Activated T-cell treated with anti-CD3 and anti-CD28 coated beads for 1 hour (primary cell): Measurements from ENCODE around the gene PRR14.
A peak's percentile ranks its signal among the peaks of the same experiment; 100 is the strongest.

ENCODE experiments used
- DNase-seq: peaks from one replicate; pipeline ENCODE4 v3.0.0-alpha.2; 2020; ENCODE audit warnings: low read depth

PRR14 gene

GRCh38 chr16:30659507-30660423, 9.0 kb downstream of the PRR14 start:
- peak; percentile 26 for DNase-seq

GRCh38 chr16:30660424-30661261, 9.9 kb downstream of the PRR14 start:
- DNase-seq = peak; percentile 57

DNA sequence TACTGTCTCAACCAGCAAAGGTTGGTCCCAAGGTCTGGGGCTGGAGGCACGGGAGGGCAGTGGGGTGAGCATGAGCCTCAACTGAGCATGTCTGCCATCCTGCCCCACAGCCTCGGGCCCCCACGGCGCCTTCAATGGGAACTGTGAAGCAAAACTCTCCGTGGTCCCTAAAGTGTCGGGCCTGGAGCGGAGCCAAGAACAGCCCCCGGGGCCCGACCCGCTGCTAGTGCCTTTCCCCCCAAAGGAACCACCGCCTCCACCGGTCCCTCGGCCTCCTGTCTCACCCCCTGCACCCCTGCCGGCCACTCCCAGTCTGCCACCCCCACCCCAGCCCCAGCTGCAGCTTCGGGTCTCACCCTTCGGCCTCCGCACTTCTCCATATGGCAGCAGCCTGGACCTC, 11.7 kb downstream of the PRR14 start:
- no peak for DNase-seq

DNA sequence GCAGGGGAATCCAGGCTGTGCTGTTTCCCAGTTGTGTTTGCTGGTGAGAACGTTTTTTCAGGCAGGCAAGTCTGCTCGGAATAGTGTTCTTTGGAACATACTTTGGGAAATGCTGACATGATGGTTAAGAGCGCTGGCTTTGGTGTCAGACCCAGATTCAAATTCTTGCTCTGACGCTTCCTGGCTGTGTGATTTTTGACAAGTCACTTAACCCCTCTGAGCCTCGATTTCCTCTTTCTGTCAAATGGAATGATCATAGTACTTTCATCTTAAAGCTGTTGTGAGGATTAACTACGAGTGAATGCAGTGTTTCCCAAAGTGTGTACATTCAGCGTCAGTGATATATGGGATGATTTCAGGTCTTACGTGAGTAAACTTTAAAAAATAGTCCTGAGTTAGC, 12.3 kb downstream of the PRR14 start:
- no peak for DNase-seq

GRCh38 chr16:30663820-30664219, 13.1 kb downstream of the PRR14 start:
- DNase-seq = no peak

DNA sequence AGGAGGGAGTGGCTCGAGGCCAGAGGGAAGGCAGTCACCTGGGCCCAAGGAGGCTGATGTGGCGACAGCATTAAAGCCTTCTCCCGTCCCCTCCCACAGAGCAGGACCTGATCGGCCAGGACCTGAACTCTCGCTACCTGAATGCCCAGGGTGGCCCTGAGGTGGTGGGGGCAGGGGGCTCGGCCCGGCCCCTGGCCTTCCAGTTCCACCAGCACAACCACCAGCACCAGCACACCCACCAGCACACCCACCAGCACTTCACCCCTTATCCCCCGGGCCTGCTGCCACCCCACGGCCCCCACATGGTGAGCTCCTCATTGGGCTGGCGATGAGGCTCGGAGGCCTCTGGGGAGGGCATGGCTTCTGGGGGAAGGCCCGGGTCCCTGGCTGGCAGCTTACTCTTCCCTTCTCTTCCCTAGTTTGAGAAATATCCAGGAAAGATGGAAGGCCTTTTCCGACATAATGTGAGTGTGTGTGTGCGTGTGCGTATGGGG, 13.9 kb downstream of the PRR14 start:
- DNase-seq = no peak

DNA sequence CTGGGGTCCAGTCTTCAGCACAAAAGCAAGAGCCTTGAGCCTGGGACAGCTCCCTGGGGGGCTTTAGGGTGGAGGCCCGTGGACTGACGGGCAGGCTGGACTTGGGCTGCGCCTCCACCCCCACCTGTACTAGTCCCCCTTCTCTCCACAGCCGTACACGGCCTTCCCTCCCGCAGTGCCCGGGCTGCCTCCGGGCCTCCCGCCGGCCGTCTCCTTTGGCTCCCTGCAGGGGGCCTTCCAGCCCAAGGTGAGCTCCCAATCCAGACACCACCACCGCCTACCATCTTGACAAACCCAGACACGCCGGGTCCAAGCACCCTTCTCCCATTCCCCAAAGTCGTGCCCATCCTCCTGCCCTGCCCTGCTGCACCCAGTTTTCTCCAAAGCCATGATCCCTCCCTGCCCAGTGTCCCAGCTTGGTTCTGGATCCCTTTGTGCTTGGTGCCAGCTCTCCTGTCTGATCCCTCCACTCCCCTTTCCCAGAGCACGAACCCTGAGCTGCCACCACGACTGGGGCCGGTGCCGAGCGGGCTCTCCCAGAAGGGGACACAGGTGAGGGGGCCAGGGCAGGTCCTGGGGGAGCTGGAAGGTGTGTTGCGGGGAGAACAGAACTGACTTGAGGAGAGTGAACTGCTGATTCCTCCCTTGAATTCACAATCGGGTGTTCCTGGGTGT, 14.5 kb downstream of the PRR14 start:
- no peak for DNase-seq

- no peak for DNase-seq
Observed at GRCh38 chr16:30665830-30666190, 15.1 kb downstream of the PRR14 start.

GRCh38 chr16:30666681-30667080, 15.9 kb downstream of the PRR14 start:
- DNase-seq = no peak

GRCh38 chr16:30667361-30667905, 16.7 kb downstream of the PRR14 start:
- DNase-seq = no peak

DNA sequence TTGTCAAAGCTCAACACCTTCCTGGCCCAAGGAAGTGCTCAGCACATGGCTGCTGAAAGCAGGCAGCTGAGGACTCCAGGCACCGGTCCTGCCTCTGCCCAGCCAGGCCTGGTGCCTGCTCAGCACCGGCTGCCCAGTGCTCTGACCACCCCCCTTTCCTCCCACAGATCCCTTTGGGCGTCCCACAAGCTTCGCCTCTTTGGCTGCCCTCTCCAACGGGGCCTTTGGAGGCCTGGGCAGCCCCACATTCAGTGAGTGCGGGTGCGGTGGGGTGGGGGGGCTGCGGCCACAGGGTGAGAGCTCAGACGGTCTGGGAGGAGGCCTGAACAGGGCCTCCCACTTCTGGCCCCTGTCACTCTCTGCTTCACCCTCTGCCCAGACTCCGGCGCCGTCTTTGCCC, 17.6 kb downstream of the PRR14 start:
- DNase-seq = no peak

DNA sequence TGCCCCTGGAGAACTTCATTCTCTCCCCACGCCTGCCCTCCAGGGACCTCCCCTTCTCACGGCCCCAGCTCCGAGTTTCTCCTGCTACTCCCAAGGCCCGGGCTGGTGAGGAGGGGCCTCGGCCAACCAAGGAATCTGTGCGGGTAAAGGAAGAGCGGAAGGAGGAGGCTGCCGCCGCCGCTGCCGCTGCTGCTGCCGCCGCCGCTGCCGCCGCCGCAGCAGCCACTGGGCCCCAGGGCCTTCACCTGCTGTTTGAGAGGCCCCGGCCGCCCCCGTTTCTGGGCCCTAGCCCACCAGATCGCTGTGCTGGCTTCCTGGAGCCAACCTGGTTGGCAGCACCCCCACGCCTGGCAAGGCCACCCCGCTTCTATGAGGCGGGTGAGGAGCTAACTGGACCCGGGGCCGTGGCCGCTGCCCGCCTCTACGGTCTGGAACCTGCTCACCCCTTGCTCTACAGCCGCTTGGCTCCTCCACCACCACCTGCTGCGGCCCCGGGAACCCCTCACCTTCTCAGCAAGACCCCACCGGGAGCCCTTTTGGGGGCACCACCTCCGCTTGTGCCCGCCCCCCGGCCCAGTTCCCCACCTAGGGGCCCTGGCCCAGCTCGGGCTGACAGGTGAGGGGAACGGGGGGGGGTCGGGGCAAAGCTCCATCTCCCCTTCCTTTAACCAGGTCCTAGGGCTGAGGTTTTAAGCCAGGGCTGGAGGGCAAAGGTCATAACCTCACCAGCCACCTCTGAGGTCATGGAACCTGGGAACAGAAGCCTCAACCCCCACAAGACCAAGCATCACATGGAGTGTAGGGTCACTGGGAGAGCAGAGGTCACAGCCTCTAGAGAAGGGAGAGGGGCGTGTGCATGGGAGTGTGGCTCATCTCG, 18.5 kb downstream of the PRR14 start:
- no peak for DNase-seq

- no peak for DNase-seq
Observed at GRCh38 chr16:30669903-30670824, 19.4 kb downstream of the PRR14 start.

GRCh38 chr16:30675143-30675542, 24.4 kb downstream of the PRR14 start:
- DNase-seq = no peak

DNA sequence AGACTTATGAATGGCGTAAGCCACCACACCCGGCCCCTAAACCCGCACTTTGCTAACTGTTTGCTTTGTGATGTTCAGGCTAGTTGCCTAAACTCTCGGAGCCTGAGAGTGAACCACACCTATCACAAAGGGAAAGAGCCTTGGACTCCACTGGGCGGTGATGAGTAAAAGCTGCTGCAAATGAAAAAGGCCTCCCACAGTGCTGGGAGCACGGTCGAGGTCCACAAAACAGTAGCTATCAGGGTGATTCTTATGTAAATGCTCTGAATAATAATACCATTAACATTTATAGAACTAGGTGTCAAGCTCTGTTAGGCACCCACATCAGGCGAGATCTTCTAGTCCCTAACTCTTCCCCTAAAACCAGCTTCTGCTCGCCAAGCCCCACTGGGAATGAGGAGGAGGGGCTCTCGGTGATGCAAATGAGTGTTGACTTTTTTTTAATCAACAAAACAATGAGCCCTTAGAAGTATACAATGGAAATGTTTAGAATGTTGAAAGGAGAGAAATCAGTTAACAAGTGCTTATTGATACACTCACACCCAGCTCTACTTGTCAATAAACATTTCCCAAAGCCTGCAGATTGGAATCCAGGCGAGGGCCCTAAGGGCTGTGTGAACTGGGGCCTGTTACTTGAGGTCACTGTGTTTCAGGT, 27.3 kb downstream of the PRR14 start:
- DNase-seq = no peak

DNA sequence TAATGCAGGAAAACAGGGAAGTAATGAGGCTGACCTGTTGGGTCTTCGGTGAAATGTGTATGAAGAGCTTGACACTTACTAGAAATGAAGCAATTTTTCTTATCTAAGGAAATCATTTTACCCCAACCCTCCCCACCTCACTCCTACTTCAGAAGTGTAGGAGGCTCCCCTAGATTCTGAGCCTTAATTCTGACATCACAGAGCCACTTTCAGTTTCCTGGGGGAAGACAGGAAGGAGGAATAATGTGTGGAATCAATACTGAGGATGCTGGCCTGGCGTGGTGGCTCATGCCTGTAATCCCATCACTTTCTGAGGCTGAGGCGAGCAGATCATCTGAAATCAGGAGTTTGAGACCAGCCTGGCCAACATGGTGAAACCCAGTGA, 27.8 kb downstream of the PRR14 start:
- DNase-seq = no peak

DNA sequence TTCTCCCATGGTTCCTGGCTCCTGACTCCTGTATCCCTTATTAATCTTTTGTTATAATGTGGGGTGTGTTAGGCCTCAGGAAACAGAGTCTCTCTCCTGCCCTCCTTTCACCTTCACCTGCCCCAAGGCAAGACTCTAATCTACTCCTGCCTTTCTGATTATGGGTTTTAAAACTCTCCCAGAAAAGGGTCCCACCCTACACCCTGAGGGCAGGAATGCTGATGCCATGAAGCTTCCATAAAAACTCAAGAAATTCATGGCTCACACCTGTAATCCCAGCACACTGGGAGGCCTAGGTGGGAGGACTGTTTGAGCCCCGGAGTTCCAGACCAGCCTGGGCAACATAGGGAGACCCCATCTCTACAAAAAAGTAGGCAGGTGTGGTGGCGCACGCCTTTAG, 29.6 kb downstream of the PRR14 start:
- DNase-seq = no peak

DNA sequence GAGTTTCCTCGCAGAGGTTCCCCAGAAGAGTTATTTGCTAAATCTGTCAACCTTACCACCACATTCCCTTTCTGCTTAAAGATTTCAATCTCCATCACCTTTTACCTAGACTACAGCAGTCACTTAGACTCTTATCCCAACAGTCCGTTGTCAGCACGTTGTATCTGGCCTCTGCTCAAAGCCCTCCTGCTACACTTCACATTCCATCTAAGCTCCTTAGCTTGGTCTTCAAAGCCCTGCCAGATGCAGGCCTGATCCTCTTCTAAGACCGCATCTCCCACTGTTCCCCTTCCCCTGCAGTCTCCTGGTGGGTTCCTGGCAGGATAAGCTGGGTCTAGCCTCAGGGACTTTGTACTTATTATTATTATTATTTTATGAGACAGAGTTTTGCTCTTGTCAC, 37.9 kb downstream of the PRR14 start:
- DNase-seq = no peak

GRCh38 chr16:30691907-30692306, 41.1 kb downstream of the PRR14 start:
- no peak for DNase-seq
